Fibroblast of lung (primary cell): ENCODE data around the gene TUT7.
A peak's percentile ranks its signal among the peaks of the same experiment; 100 is the strongest.

Experiments
- CTCF ChIP-seq, 2 donors: IDR thresholded peaks in 1 of 2; conservative IDR thresholded peaks in 1 of 2; 1 replicate in 1 of 2; 2 replicates in 1 of 2; pipeline ENCODE4 v1.5.1; 2011 to 2012; ENCODE audit warnings: low read length in 2 of 2, control low read depth in 1 of 2, inconsistent platforms in 1 of 2, low read depth in 1 of 2, mild to moderate bottlenecking in 1 of 2
- EZH2 ChIP-seq: IDR thresholded peaks from 2 replicates; pipeline ENCODE4 v1.5.1; 2012; ENCODE audit warnings: low read length, control low read depth, mild to moderate bottlenecking; ENCODE audit errors: missing control alignments

GRCh38 chr9:86275962-86276361 is 78.2 kb downstream of the TUT7 start:
- TF ChIP-seq CTCF (conservative IDR thresholded peaks at IDR 0.05 in 1 of 2, IDR thresholded peaks at IDR 0.05 in 1 of 2; ENCODE audit: low read depth in 1 of 2, low read length in 2 of 2) (peak; percentile 12 to 31), EZH2 (no peak)
